HG02571 (cell line): ENCODE measurements around the gene RFC3.
"Not testable (repeated sequence)": the region's sequence is repeated elsewhere in the genome, so short reads cannot be mapped to it uniquely, and the experiment has no call there.

Source experiments
- ATAC-seq: cut with Tn5 transposase; IDR thresholded peaks from one replicate; pipeline ENCODE4 v1.9.1; 2021; ENCODE audit warnings: mild to moderate bottlenecking, moderate library complexity; ENCODE audit not compliant: unreplicated experiment

Gene RFC3

GRCh38 chr13:33817901-33818706 is at the start of gene RFC3:
RFC3 (plus strand) TSS chr13:33818149; CDS start chr13:33818179, 30 bp downstream.
- peak; percentile 91 for ATAC-seq

GRCh38 chr13:33771296-33771695 is 46.7 kb upstream of the RFC3 start:
- ATAC-seq: no peak

- no peak for ATAC-seq
These were observed 44.0 kb upstream of the RFC3 start for GRCh38 chr13:33773790-33774462.

GRCh38 chr13:33775339-33776108 is 42.4 kb upstream of the RFC3 start:
- ATAC-seq: no peak

- no peak for ATAC-seq
These were observed 41.6 kb upstream of the RFC3 start for GRCh38 chr13:33776239-33776881.

GRCh38 chr13:33782631-33783030 is 35.3 kb upstream of the RFC3 start:
- no peak for ATAC-seq

- ATAC-seq: not testable (repeated sequence)
These were observed 34.7 kb upstream of the RFC3 start for GRCh38 chr13:33783212-33783611.

GRCh38 chr13:33784738-33785137 is 33.2 kb upstream of the RFC3 start:
- no peak for ATAC-seq

GRCh38 chr13:33785384-33785783 is 32.6 kb upstream of the RFC3 start:
- ATAC-seq: no peak

- no peak for ATAC-seq
These were observed 30.8 kb upstream of the RFC3 start for GRCh38 chr13:33787051-33787591.

- ATAC-seq: no peak
These were observed 28.8 kb upstream of the RFC3 start for GRCh38 chr13:33789066-33789606.

GRCh38 chr13:33789739-33790138 is 28.2 kb upstream of the RFC3 start:
- no peak for ATAC-seq

GRCh38 chr13:33793726-33794125 is 24.2 kb upstream of the RFC3 start:
- no peak for ATAC-seq

GRCh38 chr13:33794576-33794975 is 23.4 kb upstream of the RFC3 start:
- no peak for ATAC-seq

GRCh38 chr13:33796095-33796494 is 21.9 kb upstream of the RFC3 start:
- no peak for ATAC-seq

GRCh38 chr13:33797622-33798021 is 20.3 kb upstream of the RFC3 start:
- no peak for ATAC-seq

GRCh38 chr13:33798023-33798422 is 19.9 kb upstream of the RFC3 start:
- no peak for ATAC-seq

- no peak for ATAC-seq
These were observed 17.9 kb upstream of the RFC3 start for GRCh38 chr13:33799950-33800592.

- no peak for ATAC-seq
These were observed 17.2 kb upstream of the RFC3 start for GRCh38 chr13:33800646-33801186.
